Keratinocyte (primary cell): ENCODE measurements around the gene SMAD9.

Source experiments
- CTCF ChIP-seq, 3 experiments: IDR thresholded peaks in 1 of 3; conservative IDR thresholded peaks in 1 of 3; optimal IDR thresholded peaks in 1 of 3; 2 replicates in 2 of 3; 3 replicates in 1 of 3; pipeline versions ENCODE3 to v1.5.1; 2011; ENCODE audit warnings: low read length in 3 of 3, mild to moderate bottlenecking in 3 of 3, moderate library complexity in 2 of 3, control low read depth in 1 of 3, inconsistent platforms in 1 of 3; ENCODE audit not compliant: insufficient read depth in 2 of 3; ENCODE audit errors: extremely low read depth in 1 of 3
- EZH2 ChIP-seq: IDR thresholded peaks from one replicate; pipeline ENCODE4 v1.6.1; 2012; ENCODE audit warnings: inconsistent platforms, mild to moderate bottlenecking, low read length, moderate library complexity

GRCh38 chr13:36879218-36879938, 40.7 kb downstream of the SMAD9 start:
- TF ChIP-seq EZH2 (no peak), CTCF (optimal IDR thresholded peaks at IDR 0.05 in 1 of 3, IDR thresholded peaks at IDR 0.05 in 1 of 3, conservative IDR thresholded peaks at IDR 0.05 in 1 of 3; ENCODE audit: extremely low read depth in 1 of 3, insufficient read depth in 2 of 3, low read length in 3 of 3) (no peak)
